Retinal pigment epithelial cell (primary cell): ENCODE results near the gene UNC45A.

Experiments
- DNase-seq: peaks from one replicate; pipeline ENCODE4 v3.0.0-alpha.2; 2010; ENCODE audit warnings: low read depth
- H3K4me3 ChIP-seq: 2 replicates; pipeline ENCODE4 v1.5.1; 2011; ENCODE audit warnings: mild to moderate bottlenecking, low read length, control low read depth, moderate library complexity
- CTCF ChIP-seq: conservative IDR thresholded peaks from 2 replicates; pipeline ENCODE4 v1.5.1; 2011; ENCODE audit warnings: low read depth, low read length, control low read depth, inconsistent platforms

The UNC45A gene

GRCh38 chr15:90931828-90932659 lies 3.0 kb upstream of the UNC45A start, which contains the start of gene HDDC3:
HDDC3 (minus strand) TSS chr15:90932549; CDS start chr15:90932540, 9 bp downstream.
- peak within 1 kb of the TSS; percentile 81 for H3K4me3 ChIP-seq
- TF ChIP-seq CTCF = peak; percentile 91
- no peak for DNase-seq

GRCh38 chr15:90932660-90932991 lies 2.5 kb upstream of the UNC45A start:
- no peak for DNase-seq
- TF ChIP-seq CTCF = no peak
- H3K4me3 ChIP-seq = no peak overlapping the region

GRCh38 chr15:90933301-90933700 lies 1.8 kb upstream of the UNC45A start:
- H3K4me3 ChIP-seq = no peak overlapping the region
- DNase-seq = no peak
- no peak for TF ChIP-seq CTCF

GRCh38 chr15:90934256-90934948 lies 683 bp upstream of the UNC45A start:
- DNase-seq = no peak
- TF ChIP-seq CTCF = peak; percentile 95
- peak overlapping the region; percentile 74 for H3K4me3 ChIP-seq

- no peak for DNase-seq
Observed at GRCh38 chr15:90936823-90937222, 1.7 kb downstream of the UNC45A start.

GRCh38 chr15:90938261-90938660 lies 3.2 kb downstream of the UNC45A start:
- no peak overlapping the region for H3K4me3 ChIP-seq
- DNase-seq = no peak
- no peak for TF ChIP-seq CTCF

More at GRCh38 chr15:90936823-90937222, 1.7 kb downstream of the UNC45A start:
- no peak for TF ChIP-seq CTCF
- no peak overlapping the region for H3K4me3 ChIP-seq

GRCh38 chr15:90939756-90940155 lies 4.7 kb downstream of the UNC45A start:
- TF ChIP-seq CTCF = no peak
- H3K4me3 ChIP-seq = no peak overlapping the region
- no peak for DNase-seq
